Urinary bladder (tissue), 4 donors: Measurements from ENCODE around the gene MRPS2. TPM values are rescaled to one million over a fixed set of nuclear protein-coding genes. Genes with fewer than 3 reads are reported as not detected.
"Not testable (repeated sequence)": the region's sequence is repeated elsewhere in the genome, so short reads cannot be mapped to it uniquely, and the experiment has no call there.

Experiments
- DNase-seq: peaks from one replicate; pipeline ENCODE4 v3.0.0-alpha.2; 2015; ENCODE audit errors: extremely low spot score
- H3K27ac ChIP-seq: one replicate; pipeline ENCODE4 v1.5.1; 2013; ENCODE audit warnings: low read depth, mild to moderate bottlenecking, moderate library complexity
- H3K36me3 ChIP-seq: one replicate; pipeline ENCODE4 v1.6.1; 2013; ENCODE audit warnings: mild to moderate bottlenecking, moderate library complexity; ENCODE audit not compliant: insufficient read depth
- H3K4me1 ChIP-seq: one replicate; pipeline ENCODE4 v1.6.1; 2013; ENCODE audit warnings: mild to moderate bottlenecking, moderate library complexity; ENCODE audit not compliant: insufficient read depth
- H3K4me3 ChIP-seq: one replicate; pipeline ENCODE4 v1.5.1; 2013; ENCODE audit warnings: low read depth, low read length
- WGBS: extraction: QIAGEN DNeasy Blood & Tissue Kit; methylation state at CpG from one replicate; pipeline ENCODE4 v1.1.7; 2013; 5-methylcytosine and 5-hydroxymethylcytosine counted together
- polyA plus RNA-seq: library from polyadenylated mRNA; stranded (reverse); fragments of 200-250 nt; gene quantifications from one replicate; pipeline ENCODE4 v1.2.3, GENCODE V29; 2013
- total RNA-seq: library from RNA; depleted of rRNA; stranded (reverse); fragments of >200 nt; gene quantifications from one replicate; pipeline ENCODE4 v1.2.3, GENCODE V29; 2014
- donor health status: healthy with polysubstance abuse.
- donor health status: healthy.

MRPS2 gene
- total RNA-seq: 8.6 TPM
- 56.7 TPM for polyA plus RNA-seq

DNA sequence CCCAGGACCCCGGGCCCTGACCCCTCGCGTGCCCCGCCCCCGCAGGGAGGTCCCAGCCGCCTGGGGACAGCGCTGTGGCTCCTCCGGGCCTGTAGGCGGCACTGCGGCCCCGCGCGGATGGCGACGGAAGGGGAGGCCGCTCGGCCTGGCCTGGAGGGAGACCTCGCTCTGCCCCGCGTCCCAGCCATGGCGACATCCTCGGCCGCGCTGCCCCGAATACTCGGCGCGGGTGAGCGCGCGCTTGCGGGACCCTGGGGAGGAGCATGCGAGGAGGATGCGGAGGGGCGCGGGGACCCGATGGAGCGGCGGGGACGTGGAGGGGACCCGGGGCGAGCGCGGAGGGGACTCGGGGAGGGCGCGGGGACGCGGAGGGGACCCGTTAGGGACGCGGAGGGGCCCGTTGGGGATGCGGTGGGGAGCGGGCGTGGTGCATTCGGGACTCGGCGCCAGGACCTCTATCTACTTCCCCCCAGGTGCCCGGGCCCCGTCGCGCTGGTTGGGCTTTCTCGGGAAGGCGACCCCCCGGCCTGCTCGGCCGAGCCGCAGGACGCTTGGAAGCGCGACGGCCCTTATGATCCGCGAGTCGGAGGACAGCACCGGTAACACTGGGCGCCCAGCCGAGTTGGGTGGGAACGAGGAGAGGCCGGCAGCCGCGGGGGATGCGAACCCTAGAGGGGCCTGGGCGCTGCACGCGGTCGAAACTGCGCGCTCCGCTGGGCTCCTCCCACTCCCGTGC is at the start of gene MRPS2:
Gene MRPS2, plus strand, starts transcription at position 158 of the 736 bp plus-strand sequence. Its CDS starts 29 bp downstream, at position 187.
- Histone ChIP-seq H3K36me3 (no peaks in the 10 kb centered on the region), H3K27ac (peak within 1 kb of the TSS; percentile 44), H3K4me3 (peak within 1 kb of the TSS; percentile 97), H3K4me1 (no peaks in the 10 kb centered on the region)
- DNase-seq: peak; percentile 32
- WGBS: under 1% methylated on average over 92 of the region's 92 CpGs

- Histone ChIP-seq H3K27ac (no peak overlapping the region), H3K4me3 (no peak overlapping the region), H3K36me3 (no peaks in the 10 kb centered on the region), H3K4me1 (no peaks in the 10 kb centered on the region)
- 94% methylated on average over 10 of the region's 10 CpGs for WGBS
- no peak for DNase-seq
Measured at GRCh38 chr9:135450956-135451355, 49.5 kb upstream of the MRPS2 start.

- H3K27ac ChIP-seq, H3K4me3 ChIP-seq, H3K4me1 ChIP-seq, DNase-seq, H3K36me3 ChIP-seq: not testable (repeated sequence)
- 52% methylated on average over 7 of the region's 7 CpGs for WGBS
Measured at GRCh38 chr9:135451909-135452308, 48.6 kb upstream of the MRPS2 start.

DNA sequence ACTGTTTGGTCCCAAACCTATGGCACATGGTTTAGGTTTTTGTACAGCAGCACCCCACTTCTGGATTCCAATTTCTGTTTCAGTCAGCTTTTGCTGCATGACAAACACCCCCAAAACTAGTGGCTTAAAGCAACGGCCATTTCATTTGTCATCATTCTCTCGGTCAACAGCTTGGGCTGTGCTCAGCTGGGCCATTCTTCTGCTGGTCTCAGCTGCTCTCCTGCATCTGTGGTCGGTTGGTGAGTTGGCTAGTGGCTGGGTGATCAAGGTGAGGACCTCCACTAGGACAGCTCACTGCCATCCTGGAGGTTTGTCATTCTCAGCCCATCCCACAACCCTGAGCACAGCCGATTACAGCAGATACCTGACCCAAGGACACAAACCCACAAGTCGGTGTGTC is 45.7 kb upstream of the MRPS2 start:
- 92% methylated on average over 5 of the region's 5 CpGs for WGBS
- Histone ChIP-seq H3K4me3 (no peak overlapping the region), H3K36me3 (no peaks in the 10 kb centered on the region), H3K27ac (no peak overlapping the region), H3K4me1 (no peaks in the 10 kb centered on the region)
- DNase-seq: no peak

DNA sequence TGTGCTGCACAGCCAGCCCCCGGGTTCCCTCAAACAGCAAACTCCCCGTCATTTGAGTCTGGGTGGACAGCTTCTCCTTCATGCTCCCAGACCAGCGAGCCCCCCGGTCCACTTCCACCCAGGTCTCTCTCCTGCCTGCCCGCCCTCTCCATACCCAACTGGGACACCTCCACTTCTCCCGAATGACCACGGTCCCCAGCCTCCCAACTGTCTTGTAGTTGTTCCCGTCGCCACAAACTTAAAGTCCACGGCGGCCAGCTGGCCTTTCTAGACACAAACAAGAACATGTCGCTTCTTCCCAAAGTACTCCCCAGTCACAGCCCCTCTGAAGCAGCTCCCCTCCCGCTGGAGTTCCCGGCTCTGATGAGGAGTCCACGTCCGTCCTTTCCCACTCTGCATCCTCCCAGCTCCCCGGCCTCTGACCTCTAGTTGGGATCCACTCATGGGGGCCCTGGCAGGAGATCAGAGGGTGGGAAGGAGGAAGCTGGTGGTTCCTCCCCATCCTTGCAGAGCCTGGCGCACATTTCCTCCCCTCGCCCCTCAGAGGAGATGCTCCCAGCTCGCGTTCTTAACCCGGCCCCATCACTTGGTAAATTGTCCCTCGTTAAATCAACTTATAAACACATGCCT is 45.0 kb upstream of the MRPS2 start:
- H3K36me3 ChIP-seq: no peaks in the 10 kb centered on the region
- no peak overlapping the region for H3K4me3 ChIP-seq
- WGBS: 54% methylated on average over 23 of the region's 23 CpGs
- H3K27ac ChIP-seq: no peak overlapping the region
- no peaks in the 10 kb centered on the region for H3K4me1 ChIP-seq
- DNase-seq: no peak

DNA sequence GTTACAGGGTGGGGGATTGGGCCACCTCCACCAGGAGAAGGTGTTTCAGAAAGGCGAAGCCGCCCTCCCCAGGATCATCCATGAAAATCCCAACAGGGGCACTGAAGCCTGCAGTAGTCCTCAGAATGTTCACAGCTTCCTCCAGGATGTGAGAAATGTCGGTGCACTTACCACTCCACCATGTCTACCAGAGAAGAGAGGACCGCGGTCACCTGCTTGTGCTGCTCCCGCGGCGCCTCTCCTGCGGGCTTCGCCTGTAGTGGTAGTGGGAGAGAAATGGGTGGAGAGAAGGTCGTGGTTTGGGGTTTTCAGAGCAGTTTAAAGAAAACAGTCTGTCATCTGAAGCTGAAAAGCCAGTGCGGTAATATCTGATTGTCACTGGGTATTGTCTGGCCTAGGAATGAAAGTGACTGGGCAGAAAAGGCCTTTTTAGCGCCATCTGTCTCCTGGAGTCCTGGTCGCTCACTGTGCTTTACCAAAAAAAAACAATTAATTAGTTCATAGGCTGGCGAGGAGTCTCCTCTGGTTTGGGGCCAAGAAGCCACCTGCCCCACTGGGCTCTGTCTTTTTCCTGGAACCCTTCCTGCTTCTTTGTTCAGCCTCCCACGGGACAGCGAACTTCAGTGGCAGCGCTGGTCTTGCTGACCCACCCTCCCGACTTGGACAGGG is 43.9 kb upstream of the MRPS2 start:
- H3K27ac ChIP-seq: no peak overlapping the region
- no peak for DNase-seq
- H3K4me1 ChIP-seq: no peaks in the 10 kb centered on the region
- H3K36me3 ChIP-seq: no peaks in the 10 kb centered on the region
- WGBS: 82% methylated on average over 19 of the region's 19 CpGs
- no peak overlapping the region for H3K4me3 ChIP-seq

GRCh38 chr9:135458478-135458877 is 42.0 kb upstream of the MRPS2 start:
- not testable (repeated sequence) for H3K36me3 ChIP-seq, H3K4me3 ChIP-seq, DNase-seq, H3K4me1 ChIP-seq, H3K27ac ChIP-seq
- 91% methylated on average over 5 of the region's 5 CpGs for WGBS

DNA sequence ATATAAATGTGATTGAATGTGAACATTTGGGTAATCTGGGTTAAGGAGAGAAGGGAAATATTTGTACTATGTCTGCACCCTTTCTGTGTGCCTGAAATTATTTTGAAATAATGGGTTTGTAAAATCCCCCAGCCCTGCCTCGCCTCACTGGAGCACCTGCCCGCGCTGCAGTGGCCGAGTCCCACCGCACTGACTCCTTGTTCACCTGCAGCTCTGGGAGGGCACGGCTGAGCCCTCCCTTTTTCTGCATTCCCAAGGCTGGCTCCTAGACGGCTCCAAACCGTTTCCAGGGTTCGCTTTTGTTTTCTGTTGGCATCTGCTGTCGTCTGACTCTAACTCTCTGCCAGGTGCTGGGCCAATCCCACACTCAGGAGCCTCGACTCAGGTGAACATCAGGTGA is 38.5 kb upstream of the MRPS2 start:
- WGBS: 85% methylated on average over 11 of the region's 11 CpGs
- H3K4me1 ChIP-seq: no peaks in the 10 kb centered on the region
- H3K36me3 ChIP-seq: no peaks in the 10 kb centered on the region
- no peak overlapping the region for H3K4me3 ChIP-seq
- no peak overlapping the region for H3K27ac ChIP-seq
- no peak for DNase-seq

GRCh38 chr9:135463140-135463539 is 37.3 kb upstream of the MRPS2 start:
- Histone ChIP-seq H3K27ac (no peak overlapping the region), H3K4me1 (no peaks in the 10 kb centered on the region), H3K4me3 (no peak overlapping the region), H3K36me3 (no peaks in the 10 kb centered on the region)
- no peak for DNase-seq
- 56% methylated on average over 3 of the region's 3 CpGs for WGBS

DNA sequence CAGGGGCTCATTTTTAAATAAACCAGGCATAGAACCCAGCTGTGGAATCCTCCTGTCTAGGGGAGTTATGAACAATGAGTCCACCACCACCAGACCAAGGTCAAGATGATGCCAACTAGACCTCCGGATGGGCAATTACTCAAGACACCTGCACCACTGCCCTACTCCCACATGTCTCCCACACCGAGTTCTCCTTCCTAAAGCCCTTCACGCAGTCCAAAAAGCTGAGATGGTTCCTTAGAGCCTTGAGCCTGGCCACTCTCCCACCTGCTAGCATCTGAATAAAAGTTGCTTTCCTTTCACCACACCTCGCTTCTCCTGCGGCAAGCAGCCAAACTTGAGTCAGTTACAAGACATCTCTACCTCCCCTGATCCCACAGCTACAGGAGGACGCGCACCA is 36.3 kb upstream of the MRPS2 start:
- no peak overlapping the region for H3K4me3 ChIP-seq
- no peaks in the 10 kb centered on the region for H3K36me3 ChIP-seq
- DNase-seq: no peak
- no peak overlapping the region for H3K27ac ChIP-seq
- 93% methylated on average over 7 of the region's 7 CpGs for WGBS
- H3K4me1 ChIP-seq: no peaks in the 10 kb centered on the region

GRCh38 chr9:135468854-135469521 is 31.5 kb upstream of the MRPS2 start:
- Histone ChIP-seq H3K27ac (no peak overlapping the region), H3K36me3 (no peaks in the 10 kb centered on the region), H3K4me1 (no peaks in the 10 kb centered on the region), H3K4me3 (no peak overlapping the region)
- 18% methylated on average over 16 of the region's 16 CpGs for WGBS
- no peak for DNase-seq

- Histone ChIP-seq H3K27ac (no peak overlapping the region), H3K4me3 (no peak overlapping the region), H3K4me1 (no peaks in the 10 kb centered on the region), H3K36me3 (no peaks in the 10 kb centered on the region)
- 74% methylated on average over 23 of the region's 23 CpGs for WGBS
- no peak for DNase-seq
Measured at GRCh38 chr9:135471791-135472640, 28.5 kb upstream of the MRPS2 start.

GRCh38 chr9:135473972-135474543 is 26.4 kb upstream of the MRPS2 start:
- Histone ChIP-seq H3K4me1 (no peaks in the 10 kb centered on the region), H3K36me3 (no peaks in the 10 kb centered on the region), H3K4me3 (no peak overlapping the region), H3K27ac (no peak overlapping the region)
- 74% methylated on average over 12 of the region's 12 CpGs for WGBS
- no peak for DNase-seq
